ENCODE measurements around the gene LSM7. TPM values are rescaled to one million over a fixed set of nuclear protein-coding genes. Genes with fewer than 3 reads are reported as not detected.

The LSM7 gene
- total RNA-seq, 1 donor from 2014 or later, result 108 TPM

DNA sequence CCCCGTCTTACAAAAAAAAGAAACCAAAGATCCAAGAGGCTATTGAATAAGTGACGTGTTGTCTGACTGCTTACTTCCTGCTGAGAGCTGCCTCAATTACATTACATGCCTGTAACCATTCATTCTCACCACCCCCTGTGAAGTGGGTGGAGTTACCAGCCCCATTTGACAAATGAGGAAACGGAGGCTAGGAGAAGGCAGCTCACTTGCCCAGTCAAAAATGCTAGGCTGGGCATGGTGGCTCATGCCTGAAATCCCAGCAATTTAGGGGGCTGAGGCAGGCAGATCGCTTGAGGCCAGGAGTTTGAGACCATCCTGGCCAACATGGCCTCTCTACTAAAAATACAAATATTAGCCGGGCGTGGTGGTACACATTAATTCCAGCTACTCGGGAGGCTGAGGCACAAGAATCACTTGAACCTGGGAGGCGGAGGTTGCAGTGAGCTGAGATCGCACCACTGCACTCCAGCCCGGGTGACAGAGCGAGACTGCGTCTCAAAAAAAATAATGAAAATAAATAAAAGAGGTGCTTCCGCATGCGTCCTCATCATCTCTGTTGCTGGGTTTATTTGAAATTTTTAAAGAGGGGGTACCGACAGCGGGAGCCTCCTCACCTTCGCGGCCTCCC is 499 bp downstream of the LSM7 start:
- TF ChIP-seq, protein P1, sequence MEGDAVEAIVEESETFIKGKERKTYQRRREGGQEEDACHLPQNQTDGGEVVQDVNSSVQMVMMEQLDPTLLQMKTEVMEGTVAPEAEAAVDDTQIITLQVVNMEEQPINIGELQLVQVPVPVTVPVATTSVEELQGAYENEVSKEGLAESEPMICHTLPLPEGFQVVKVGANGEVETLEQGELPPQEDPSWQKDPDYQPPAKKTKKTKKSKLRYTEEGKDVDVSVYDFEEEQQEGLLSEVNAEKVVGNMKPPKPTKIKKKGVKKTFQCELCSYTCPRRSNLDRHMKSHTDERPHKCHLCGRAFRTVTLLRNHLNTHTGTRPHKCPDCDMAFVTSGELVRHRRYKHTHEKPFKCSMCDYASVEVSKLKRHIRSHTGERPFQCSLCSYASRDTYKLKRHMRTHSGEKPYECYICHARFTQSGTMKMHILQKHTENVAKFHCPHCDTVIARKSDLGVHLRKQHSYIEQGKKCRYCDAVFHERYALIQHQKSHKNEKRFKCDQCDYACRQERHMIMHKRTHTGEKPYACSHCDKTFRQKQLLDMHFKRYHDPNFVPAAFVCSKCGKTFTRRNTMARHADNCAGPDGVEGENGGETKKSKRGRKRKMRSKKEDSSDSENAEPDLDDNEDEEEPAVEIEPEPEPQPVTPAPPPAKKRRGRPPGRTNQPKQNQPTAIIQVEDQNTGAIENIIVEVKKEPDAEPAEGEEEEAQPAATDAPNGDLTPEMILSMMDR (IDR thresholded peaks at IDR 0.05; ENCODE audit: unreplicated experiment), result no peak
- DNase-seq (ENCODE audit: low spot score), result no peak
- Mint-ChIP-seq H3K36me3 (ENCODE audit: low read depth, unreplicated experiment) (peaks cover 9% of the 10 kb centered on the region), H3K27me3 (ENCODE audit: unreplicated experiment) (peaks cover 17% of the 10 kb centered on the region), H3K4me1 (ENCODE audit: unreplicated experiment) (peaks cover 18% of the 10 kb centered on the region), H3K9me3 (ENCODE audit: unreplicated experiment) (no peaks in the 10 kb centered on the region), H3K27ac (ENCODE audit: unreplicated experiment) (peak overlapping the region; percentile 91), H3K4me3 (ENCODE audit: unreplicated experiment) (peak overlapping the region; percentile 99)

DNA sequence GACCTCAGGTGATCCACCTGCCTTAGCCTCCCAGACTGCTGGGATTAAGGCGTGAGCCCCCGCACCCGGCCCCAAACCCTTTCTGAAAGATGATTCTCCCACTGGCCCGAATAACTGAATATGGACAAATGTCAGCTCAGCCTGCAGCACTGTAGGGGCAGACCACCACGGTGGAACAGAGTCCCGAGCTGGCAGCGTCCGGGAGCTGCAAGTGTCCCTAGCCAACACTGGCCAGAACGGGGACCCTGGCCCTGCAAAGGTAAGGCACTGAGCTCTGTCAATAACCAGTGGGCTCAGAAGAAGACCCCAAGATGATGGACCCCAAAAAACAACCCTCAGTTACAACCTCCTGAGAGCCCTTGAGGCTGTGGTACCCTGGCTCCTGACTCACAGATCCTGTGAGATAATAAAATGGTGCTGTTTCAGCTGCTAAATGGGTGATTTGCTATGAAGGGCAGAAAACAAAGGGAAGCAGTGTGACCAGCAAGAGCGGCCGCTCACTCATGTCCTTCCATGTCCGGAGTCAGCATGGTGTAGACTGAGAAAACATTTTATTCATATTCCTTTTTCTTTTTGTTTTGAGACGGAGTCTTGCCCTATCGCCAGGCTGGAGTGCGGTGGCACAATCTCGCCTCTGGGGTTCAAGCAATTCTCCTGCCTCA is 1.6 kb downstream of the LSM7 start:
- Mint-ChIP-seq H3K9me3 (ENCODE audit: unreplicated experiment) (no peaks in the 10 kb centered on the region), H3K4me1 (ENCODE audit: unreplicated experiment) (peaks cover 18% of the 10 kb centered on the region), H3K27ac (ENCODE audit: unreplicated experiment) (peak overlapping the region; percentile 91), H3K27me3 (ENCODE audit: unreplicated experiment) (peaks cover 20% of the 10 kb centered on the region), H3K4me3 (ENCODE audit: unreplicated experiment) (peak overlapping the region; percentile 84), H3K36me3 (ENCODE audit: low read depth, unreplicated experiment) (peaks cover 9% of the 10 kb centered on the region)
- no peak for DNase-seq (ENCODE audit: low spot score)
- TF ChIP-seq, protein P1 (IDR thresholded peaks at IDR 0.05; ENCODE audit: unreplicated experiment), result no peak

DNA sequence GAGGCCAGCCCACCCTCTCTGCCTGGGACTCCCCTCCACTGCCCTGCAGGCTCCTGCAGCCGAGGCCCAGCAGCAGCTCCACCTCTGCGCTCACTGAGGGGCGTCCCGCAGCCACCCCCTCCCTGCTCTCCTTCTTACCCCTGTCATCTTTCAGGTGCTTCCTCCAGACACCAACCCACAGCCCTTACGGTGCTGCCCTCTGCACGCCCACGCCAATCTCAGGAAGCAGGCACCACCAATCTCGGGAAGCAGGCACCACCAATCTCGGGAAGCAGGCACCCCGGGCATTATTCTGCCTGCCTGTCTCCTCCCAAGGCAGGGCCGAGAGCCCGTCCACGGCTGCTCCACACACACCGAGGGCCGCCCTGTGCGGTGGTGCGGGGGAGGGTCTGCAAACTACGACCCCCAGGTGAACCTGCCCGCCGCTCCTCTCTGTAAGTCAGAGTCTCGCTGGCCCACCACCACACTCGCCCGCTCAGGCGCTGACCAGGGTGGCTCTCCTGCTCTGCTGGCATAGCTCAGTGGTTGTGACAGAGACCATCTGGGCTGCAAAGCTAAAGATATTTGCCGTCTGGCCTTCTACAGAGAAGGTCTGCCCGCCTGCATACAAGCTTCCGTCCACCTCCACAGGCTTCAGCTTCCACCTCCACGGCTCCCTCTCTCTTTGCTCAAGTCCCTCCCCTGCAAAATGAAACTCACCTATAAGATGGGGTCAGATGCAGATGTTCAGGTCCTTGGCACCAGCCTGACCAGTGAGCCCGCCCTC is 2.9 kb downstream of the LSM7 start:
- Mint-ChIP-seq H3K36me3 (ENCODE audit: low read depth, unreplicated experiment) (peaks cover 9% of the 10 kb centered on the region), H3K4me3 (ENCODE audit: unreplicated experiment) (peak overlapping the region; percentile 84), H3K27me3 (ENCODE audit: unreplicated experiment) (peaks cover 20% of the 10 kb centered on the region), H3K27ac (ENCODE audit: unreplicated experiment) (peak overlapping the region; percentile 42), H3K4me1 (ENCODE audit: unreplicated experiment) (peaks cover 14% of the 10 kb centered on the region), H3K9me3 (ENCODE audit: unreplicated experiment) (no peaks in the 10 kb centered on the region)
- no peak for DNase-seq (ENCODE audit: low spot score)
- TF ChIP-seq, protein P1 (IDR thresholded peaks at IDR 0.05; ENCODE audit: unreplicated experiment), result no peak

DNA sequence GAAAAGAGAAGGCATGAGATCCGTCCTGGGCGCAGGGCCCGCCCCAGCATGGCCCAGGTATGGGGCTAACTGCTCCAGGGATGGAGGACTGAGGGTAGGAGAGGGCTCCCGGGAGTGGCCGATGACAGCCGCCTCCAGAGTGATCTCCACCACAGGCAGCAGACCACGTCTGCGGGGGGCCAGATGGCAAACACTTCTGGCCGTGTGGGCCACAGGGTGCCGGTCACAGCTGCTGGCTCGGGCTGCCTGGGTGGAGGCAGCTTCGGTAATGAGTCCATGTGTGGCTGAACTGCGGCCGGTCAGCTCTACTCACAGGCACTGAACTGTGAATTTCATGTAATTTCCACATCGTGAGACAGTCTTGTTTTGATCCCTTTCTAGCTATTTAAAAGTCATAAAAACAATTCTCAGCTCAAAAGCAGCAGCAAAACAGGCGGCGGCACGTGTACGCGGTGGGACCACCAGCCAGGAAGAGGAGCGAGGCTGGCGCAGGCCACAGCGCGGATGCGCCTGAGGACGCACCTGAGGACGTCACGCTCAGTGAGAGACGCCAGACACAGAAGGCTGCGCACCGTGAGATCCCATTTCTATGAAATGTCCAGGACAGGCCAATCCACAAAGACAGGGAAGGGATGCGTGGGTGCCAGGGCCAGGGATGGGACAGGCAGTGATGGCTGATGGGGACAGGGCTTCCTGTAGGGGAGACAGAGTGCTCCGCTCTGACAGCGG is 4.0 kb downstream of the LSM7 start:
- no peak overlapping the region for H3K27ac Mint-ChIP-seq (ENCODE audit: unreplicated experiment)
- H3K4me1 Mint-ChIP-seq (ENCODE audit: unreplicated experiment), result peaks cover 9% of the 10 kb centered on the region
- peaks cover 9% of the 10 kb centered on the region for H3K36me3 Mint-ChIP-seq (ENCODE audit: low read depth, unreplicated experiment)
- H3K9me3 Mint-ChIP-seq (ENCODE audit: unreplicated experiment), result no peaks in the 10 kb centered on the region
- peak overlapping the region; percentile 63 for H3K4me3 Mint-ChIP-seq (ENCODE audit: unreplicated experiment)
- DNase-seq (ENCODE audit: low spot score), result no peak
- peaks cover 18% of the 10 kb centered on the region for H3K27me3 Mint-ChIP-seq (ENCODE audit: unreplicated experiment)
- TF ChIP-seq, protein P1 (IDR thresholded peaks at IDR 0.05; ENCODE audit: unreplicated experiment), result no peak

All from endothelial cell (in vitro differentiated cells).